Measurements from ENCODE around the gene FBXL5. TPM values are rescaled to one million over a fixed set of nuclear protein-coding genes. Genes with fewer than 3 reads are reported as not detected.

Gene FBXL5
- total RNA-seq, 4 donors from 2014 or later = 95.9 to 191 (median 159) TPM

DNA sequence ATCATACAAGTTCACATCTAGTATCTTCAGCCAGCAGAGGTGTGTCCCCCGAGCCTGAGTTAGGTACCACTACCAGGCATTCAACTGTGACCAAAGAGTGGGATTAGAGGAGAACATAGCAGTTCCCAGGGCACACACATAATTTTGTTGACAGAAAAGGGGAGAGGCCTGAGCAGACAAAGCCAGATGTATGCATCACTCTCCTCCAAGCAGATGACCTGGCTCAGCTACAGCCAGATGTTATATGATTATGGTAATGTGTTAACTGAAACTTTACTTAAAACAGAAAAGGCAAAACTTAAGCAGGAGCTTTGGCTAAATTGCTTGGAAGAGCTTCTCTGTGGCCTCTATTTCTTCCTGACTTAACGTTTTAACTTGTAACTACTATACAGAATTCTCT, 96.6 kb downstream of the FBXL5 start:
- no peak overlapping the region for H3K27ac ChIP-seq
- H3K9me3 ChIP-seq = no peaks in the 10 kb centered on the region
- H3K4me1 ChIP-seq = peaks cover 0 to 13% (median 0%) of the 10 kb centered on the region in 3 donors
- H3K27me3 ChIP-seq = no peaks in the 10 kb centered on the region
- no peak overlapping the region for H3K4me3 ChIP-seq
- no peak for ATAC-seq
- no peak for TF ChIP-seq EP300 (IDR thresholded peaks at IDR 0.05)
- no peak for TF ChIP-seq POLR2AphosphoS5 (IDR thresholded peaks at IDR 0.05)
- TF ChIP-seq, protein P1, sequence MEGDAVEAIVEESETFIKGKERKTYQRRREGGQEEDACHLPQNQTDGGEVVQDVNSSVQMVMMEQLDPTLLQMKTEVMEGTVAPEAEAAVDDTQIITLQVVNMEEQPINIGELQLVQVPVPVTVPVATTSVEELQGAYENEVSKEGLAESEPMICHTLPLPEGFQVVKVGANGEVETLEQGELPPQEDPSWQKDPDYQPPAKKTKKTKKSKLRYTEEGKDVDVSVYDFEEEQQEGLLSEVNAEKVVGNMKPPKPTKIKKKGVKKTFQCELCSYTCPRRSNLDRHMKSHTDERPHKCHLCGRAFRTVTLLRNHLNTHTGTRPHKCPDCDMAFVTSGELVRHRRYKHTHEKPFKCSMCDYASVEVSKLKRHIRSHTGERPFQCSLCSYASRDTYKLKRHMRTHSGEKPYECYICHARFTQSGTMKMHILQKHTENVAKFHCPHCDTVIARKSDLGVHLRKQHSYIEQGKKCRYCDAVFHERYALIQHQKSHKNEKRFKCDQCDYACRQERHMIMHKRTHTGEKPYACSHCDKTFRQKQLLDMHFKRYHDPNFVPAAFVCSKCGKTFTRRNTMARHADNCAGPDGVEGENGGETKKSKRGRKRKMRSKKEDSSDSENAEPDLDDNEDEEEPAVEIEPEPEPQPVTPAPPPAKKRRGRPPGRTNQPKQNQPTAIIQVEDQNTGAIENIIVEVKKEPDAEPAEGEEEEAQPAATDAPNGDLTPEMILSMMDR (IDR thresholded peaks at IDR 0.05) = no peak
- no peak for TF ChIP-seq POLR2A (IDR thresholded peaks at IDR 0.05)
- peaks cover 0 to 87% of the 10 kb centered on the region in 2 donors for H3K36me3 ChIP-seq
- 63 to 71% methylated on average over 1 of the region's 2 CpGs for WGBS, 2 donors (ENCODE audit: low coverage in 1 of 2)

DNA sequence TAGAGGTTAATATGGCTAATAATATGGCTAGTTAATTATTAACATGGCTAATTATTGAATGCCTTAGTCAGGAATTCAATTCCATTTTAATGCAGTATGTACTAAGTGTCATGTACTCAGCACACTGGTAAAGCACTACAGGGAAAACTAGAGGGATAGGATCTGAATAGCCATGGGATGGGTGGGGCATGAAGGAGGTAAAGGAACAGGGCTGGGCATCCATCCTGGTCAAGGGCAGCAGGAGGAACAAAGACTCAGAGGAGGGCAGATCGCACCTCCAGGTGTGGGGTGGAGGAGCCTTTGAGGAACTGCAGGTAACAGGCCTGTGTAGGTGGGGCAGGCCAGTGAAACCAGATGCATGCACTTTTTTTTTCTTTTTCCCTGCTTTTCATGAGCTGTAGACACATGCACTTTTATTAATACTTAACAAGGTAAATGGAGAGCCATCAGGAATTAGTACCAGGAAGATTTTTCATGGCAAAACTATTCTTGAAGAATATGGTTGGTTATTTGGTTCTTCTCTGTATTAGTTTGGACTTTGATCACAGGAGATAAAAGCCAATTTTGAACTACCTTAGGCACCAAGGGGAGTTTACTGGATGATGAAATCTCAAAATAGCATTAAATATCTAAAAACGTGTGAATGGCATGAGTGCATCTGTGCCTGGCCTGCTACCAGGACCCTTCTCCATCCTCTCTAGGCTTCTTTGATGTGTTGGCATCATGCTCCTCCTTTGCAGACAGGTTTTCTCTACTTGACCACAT, 97.2 kb downstream of the FBXL5 start:
- ATAC-seq = no peak
- no peak for TF ChIP-seq POLR2AphosphoS5 (IDR thresholded peaks at IDR 0.05)
- TF ChIP-seq, protein P1 (IDR thresholded peaks at IDR 0.05) = no peak
- no peak for TF ChIP-seq POLR2A (IDR thresholded peaks at IDR 0.05)
- no peak for TF ChIP-seq EP300 (IDR thresholded peaks at IDR 0.05)
- WGBS, 2 donors (ENCODE audit: low coverage in 1 of 2) = 63 to 67% methylated on average over 2 of the region's 2 CpGs
- no peaks in the 10 kb centered on the region for H3K9me3 ChIP-seq
- H3K4me1 ChIP-seq = peaks cover 0 to 13% (median 0%) of the 10 kb centered on the region in 3 donors
- no peaks in the 10 kb centered on the region for H3K27me3 ChIP-seq
- no peak overlapping the region for H3K4me3 ChIP-seq
- peaks cover 0 to 87% of the 10 kb centered on the region in 2 donors for H3K36me3 ChIP-seq
- no peak overlapping the region for H3K27ac ChIP-seq

DNA sequence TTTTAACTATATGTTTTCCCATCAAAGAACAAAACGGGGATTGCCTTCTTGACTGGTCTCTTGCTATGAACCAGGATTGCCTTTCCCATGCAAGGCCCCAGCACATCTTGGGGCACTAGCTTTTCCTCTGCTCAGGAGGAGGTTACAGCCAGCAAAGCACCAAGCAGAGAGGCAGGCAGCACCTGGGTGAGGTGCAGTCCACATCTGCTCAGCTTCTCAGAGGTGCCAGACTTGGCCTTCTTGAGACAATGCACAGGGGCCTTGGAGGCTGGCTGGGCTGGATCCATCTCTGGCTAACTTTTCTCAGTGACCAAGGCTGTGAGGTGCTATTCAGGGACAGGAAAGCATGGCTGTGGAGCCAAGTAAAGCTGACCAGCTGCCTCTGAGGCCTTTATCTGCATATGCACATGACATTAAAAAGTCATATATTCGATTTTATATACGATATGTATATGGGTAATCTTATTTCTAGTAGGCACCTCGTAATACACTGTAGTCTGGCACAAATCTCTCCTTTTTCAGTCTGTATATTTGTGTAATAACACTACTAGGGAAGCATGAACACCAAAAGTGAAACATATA, 98.6 kb downstream of the FBXL5 start:
- Histone ChIP-seq H3K27me3 (no peaks in the 10 kb centered on the region), H3K4me3 (no peak overlapping the region), H3K4me1 (peaks cover 0 to 2% (median 0%) of the 10 kb centered on the region in 3 donors), H3K9me3 (no peaks in the 10 kb centered on the region), H3K27ac (no peak overlapping the region), H3K36me3 (peaks cover 0 to 87% of the 10 kb centered on the region in 2 donors)
- 82 to 94% methylated on average over 4 of the region's 4 CpGs for WGBS, 2 donors (ENCODE audit: low coverage in 1 of 2)
- TF ChIP-seq POLR2AphosphoS5 (IDR thresholded peaks at IDR 0.05) (no peak), POLR2A (IDR thresholded peaks at IDR 0.05) (no peak), EP300 (IDR thresholded peaks at IDR 0.05) (no peak)
- TF ChIP-seq, protein P1 (IDR thresholded peaks at IDR 0.05) = no peak
- ATAC-seq = no peak

Other genes with a start within 250 kb of the FBXL5 start
- 10 to 100 TPM; 21.1 to 52.1 (median 37.6) TPM for gene C1QTNF7, start 227.3 kb downstream of the FBXL5 start, total RNA-seq
- 10 to 100 TPM; 31.8 to 80.5 (median 58.0) TPM for gene CC2D2A, start 185.5 kb downstream of the FBXL5 start, total RNA-seq
- 10 to 100 TPM; 54.1 to 97.4 (median 72.7) TPM for gene FAM200B, start 26.5 kb upstream of the FBXL5 start, total RNA-seq
- gene BST1, start 47.7 kb upstream of the FBXL5 start, total RNA-seq = 1 to 10 TPM in 3 of 4 donors, under 1 TPM in 1; 0.62 to 9.3 (median 3.3) TPM
- 1 to 10 TPM; 1.0 to 5.8 (median 2.4) TPM for gene CD38, start 123.0 kb upstream of the FBXL5 start, total RNA-seq